NB4 (cell line): ENCODE data around the gene HADH.

Experiments used
- DNase-seq: peaks from one replicate; pipeline ENCODE4 v3.0.0; 2010; ENCODE audit warnings: low read depth
- H3K4me3 ChIP-seq: one replicate; pipeline ENCODE4 v1.5.1; 2011; ENCODE audit warnings: mild to moderate bottlenecking, low read depth, low read length, moderate library complexity
- CTCF ChIP-seq: IDR thresholded peaks from one replicate; pipeline ENCODE4 v1.5.1; 2012; ENCODE audit warnings: low read depth, low read length
- MYC ChIP-seq: IDR thresholded peaks from 2 replicates; pipeline ENCODE4 v1.6.1; 2011; ENCODE audit warnings: low read depth, low read length
- POLR2A ChIP-seq: IDR thresholded peaks from 2 replicates; pipeline ENCODE4 v1.6.1; 2011; ENCODE audit warnings: mild to moderate bottlenecking; ENCODE audit not compliant: insufficient read length; ENCODE audit errors: extremely low read depth
- TF ChIP-seq, protein P1 (sequence below): IDR thresholded peaks from 2 replicates; pipeline ENCODE4 v1.6.1; 2011; ENCODE audit warnings: low read depth, low read length

The HADH gene

GRCh38 chr4:108018884-108019187 lies 29.1 kb downstream of the HADH start:
- no peak overlapping the region for H3K4me3 ChIP-seq
- no peak for DNase-seq
- TF ChIP-seq CTCF (no peak), MYC (no peak), POLR2A (no peak)
- TF ChIP-seq, protein P1, sequence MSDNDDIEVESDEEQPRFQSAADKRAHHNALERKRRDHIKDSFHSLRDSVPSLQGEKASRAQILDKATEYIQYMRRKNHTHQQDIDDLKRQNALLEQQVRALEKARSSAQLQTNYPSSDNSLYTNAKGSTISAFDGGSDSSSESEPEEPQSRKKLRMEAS, result no peak

GRCh38 chr4:108024085-108024877 lies 34.6 kb downstream of the HADH start:
- DNase-seq, result no peak
- H3K4me3 ChIP-seq, result no peak overlapping the region
- no peak for TF ChIP-seq CTCF
- TF ChIP-seq POLR2A, result no peak
- TF ChIP-seq, protein P1, result no peak
- TF ChIP-seq MYC, result no peak

- H3K4me3 ChIP-seq, result no peak overlapping the region
- TF ChIP-seq POLR2A (no peak), MYC (no peak), CTCF (no peak)
- TF ChIP-seq, protein P1, result no peak
- no peak for DNase-seq
Measured at GRCh38 chr4:108024878-108025165, 35.1 kb downstream of the HADH start.

DNA sequence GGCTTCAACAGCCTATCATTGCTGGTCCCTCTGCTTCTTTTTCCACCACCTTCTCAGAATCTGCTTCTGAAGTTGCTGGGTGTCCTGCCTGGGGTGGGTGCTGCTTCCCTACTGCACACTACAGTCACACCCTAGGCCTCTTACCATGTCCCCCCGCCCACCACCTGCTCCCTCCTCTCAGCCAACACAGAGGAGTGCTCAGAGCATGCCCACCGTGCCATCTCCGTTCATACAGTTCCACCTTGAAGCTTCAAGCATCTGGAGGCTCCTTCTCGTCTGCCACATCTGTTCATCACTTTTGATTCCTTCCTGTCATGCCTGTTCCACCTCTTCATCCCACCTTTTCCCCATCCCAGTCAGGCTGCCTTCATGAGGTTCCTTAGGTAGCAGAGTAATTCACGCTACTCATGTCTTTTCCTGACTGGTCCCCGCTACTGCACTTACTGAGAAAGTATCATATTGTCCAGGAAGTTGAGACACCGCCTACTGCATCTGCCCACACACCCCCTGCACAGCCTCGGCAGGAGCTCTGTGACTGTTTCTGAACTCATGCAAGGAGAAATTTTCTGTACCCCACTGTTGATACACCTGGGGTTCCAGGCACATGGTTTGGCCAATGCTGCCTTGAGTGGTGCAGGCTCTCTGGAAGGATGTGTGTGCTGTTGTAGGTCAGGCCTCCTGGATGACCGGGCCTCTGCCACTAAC lies 39.5 kb downstream of the HADH start:
- TF ChIP-seq POLR2A (no peak), MYC (no peak), CTCF (no peak)
- TF ChIP-seq, protein P1, result no peak
- no peak overlapping the region for H3K4me3 ChIP-seq
- DNase-seq, result no peak

GRCh38 chr4:108029731-108030130 lies 40.0 kb downstream of the HADH start:
- TF ChIP-seq, protein P1, result no peak

GRCh38 chr4:108030332-108030731 lies 40.6 kb downstream of the HADH start:
- TF ChIP-seq CTCF, result peak; percentile 16
- TF ChIP-seq, protein P1, result no peak

More at GRCh38 chr4:108029731-108030130, 40.0 kb downstream of the HADH start:
- no peak for DNase-seq
- no peak overlapping the region for H3K4me3 ChIP-seq

More at GRCh38 chr4:108030332-108030731, 40.6 kb downstream of the HADH start:
- no peak overlapping the region for H3K4me3 ChIP-seq
- peak; percentile 48 for DNase-seq
